Activated gamma-delta T cell treated with anti-CD3 and anti-CD28 coated beads, Interleukin-2, amount 50 U/mL, for 16 hours (primary cell): ENCODE data around the gene GFPT1.

ENCODE experiments used
- DNase-seq: peaks from one replicate; pipeline ENCODE4 v3.0.0-alpha.2; 2020; ENCODE audit warnings: low read depth

Gene GFPT1

GRCh38 chr2:69291004-69291650, 95.9 kb downstream of the GFPT1 start:
- DNase-seq: no peak

DNA sequence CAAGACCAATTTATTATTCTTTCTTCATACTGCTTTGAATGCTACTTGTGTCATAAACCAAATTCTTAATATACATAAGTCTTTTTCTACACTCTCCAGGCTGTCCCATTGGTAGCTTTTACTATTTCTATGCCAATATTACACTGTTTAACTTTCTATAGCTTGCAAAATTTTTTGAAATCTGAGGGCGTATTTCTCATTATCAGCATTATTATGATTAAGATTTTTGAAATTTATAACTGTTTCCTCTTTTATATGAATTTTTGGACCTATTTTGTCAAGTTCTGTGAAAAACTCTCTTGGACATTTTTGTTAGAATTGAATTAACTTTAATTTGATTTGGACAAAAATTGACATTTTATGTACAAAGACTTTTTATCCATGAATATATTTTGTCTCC, 98.6 kb downstream of the GFPT1 start:
- DNase-seq: no peak

GRCh38 chr2:69287544-69287943, 99.5 kb downstream of the GFPT1 start:
- DNase-seq: no peak

- no peak for DNase-seq
Measured at GRCh38 chr2:69285379-69285894, 101.6 kb downstream of the GFPT1 start.

DNA sequence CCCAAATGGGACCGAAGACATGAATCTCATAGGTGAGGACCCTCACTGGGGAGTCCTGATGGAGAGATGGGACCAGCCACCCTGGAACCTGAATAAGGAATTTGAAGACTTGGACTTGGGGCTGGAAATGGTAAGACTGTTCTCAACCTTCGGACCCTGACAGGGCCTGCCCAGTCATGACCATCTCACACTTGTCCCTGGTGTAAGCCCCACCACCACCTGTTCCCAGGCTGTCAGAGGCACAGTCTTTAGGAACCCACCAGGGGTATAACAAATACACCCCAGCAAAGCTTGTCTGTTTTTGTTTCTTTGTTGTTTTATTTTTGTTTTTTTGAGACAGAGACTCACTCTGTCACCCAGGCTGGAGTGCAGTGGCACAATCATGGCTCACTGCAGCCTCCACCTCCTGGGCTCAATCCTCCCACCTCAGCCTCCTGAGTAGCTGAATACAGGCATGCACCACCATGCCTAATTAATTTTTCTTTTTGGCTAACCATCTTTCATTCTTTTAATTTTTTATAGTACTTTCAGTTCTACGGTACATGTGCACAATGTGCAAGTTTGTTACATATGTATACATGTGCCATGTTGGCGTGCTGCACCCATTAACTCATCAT, 106.1 kb downstream of the GFPT1 start:
- no peak for DNase-seq

GRCh38 chr2:69279931-69280681, 106.9 kb downstream of the GFPT1 start:
- no peak for DNase-seq

GRCh38 chr2:69279211-69279610, 107.8 kb downstream of the GFPT1 start:
- no peak for DNase-seq

DNA sequence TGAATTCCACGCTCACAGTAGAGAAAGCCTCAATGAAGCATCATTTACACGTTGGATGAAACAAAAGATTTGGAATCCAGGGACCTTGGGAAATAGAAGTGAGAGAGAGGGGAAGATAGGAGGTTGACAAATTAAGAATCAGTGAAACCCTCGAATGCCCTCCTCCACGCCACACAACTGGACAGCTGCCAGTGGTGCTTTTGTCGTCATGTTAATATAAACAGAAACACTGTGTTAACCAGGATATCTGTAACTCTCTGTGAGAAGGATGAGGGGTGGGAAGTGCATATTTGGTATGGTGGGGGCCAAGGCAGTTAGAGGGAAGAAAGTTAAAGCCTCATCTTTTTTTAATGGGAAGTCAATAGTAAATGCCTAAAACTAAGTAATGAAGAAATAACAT, 108.7 kb downstream of the GFPT1 start:
- DNase-seq: no peak

- no peak for DNase-seq
Measured at GRCh38 chr2:69275490-69275889, 111.5 kb downstream of the GFPT1 start.

DNA sequence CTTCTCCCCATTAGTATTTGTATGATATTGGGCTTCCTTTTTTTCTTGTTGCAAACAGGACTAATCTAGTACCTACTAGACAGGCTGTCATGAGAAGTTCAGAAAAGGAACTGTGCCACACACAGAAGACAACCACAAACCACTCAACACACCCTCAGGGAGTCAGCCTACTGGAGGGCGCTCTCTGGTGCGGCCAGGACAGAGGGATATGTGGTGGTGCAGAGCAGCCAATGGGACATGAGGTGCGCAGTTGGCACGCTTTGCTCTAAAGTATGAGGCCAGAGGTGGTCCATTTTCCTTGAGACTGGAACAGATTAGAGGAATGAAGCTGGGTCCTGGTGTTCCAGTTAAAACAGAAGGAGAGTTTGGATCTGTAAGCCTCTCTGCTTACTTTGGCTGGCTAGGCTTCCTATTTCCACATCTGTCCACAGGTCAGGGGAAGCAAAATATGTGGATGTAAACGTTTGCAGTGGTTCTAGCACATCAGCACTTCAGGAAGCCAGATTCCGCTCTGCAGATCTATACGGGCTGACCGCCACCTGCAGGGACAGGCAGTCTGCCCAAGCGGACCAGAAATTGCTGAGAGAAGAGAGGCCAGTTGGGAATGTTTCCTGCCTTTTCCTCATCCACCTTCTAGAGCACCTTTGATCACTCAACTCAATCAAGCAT, 114.1 kb downstream of the GFPT1 start:
- DNase-seq: no peak

DNA sequence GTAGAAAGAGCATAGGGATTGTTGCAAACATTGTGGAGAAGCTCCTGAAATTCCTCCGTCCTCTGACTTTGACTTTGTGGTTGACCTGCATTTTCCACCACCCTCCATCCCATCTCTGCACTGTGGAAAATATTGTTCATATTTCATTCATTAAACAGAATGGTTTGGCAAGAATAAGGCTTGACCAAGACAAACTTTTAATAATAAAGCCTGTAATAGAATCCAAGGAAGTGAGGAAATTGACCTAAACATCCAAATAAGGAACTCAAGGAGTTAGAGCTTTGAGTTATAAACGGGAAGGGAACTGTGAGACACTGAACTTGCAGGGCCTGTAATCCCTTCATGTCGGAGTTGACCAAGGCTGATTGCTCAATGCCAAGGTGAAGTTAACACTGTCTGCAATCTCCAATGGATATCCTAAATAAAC, 115.2 kb downstream of the GFPT1 start:
- DNase-seq: no peak
